Stimulated activated CD4-positive, alpha-beta T cell treated with anti-CD3 and anti-CD28 coated beads, Interleukin-2, amount 100 ng/mL, for 24 hours (primary cell): ENCODE measurements around the gene IVNS1ABP.
"Not testable (repeated sequence)": the region's sequence is repeated elsewhere in the genome, so short reads cannot be mapped to it uniquely, and the experiment has no call there.

Experiments used
- DNase-seq, 2 donors: peaks; one replicate each; pipeline ENCODE4 v3.0.0-alpha.2; 2020

IVNS1ABP gene

DNA sequence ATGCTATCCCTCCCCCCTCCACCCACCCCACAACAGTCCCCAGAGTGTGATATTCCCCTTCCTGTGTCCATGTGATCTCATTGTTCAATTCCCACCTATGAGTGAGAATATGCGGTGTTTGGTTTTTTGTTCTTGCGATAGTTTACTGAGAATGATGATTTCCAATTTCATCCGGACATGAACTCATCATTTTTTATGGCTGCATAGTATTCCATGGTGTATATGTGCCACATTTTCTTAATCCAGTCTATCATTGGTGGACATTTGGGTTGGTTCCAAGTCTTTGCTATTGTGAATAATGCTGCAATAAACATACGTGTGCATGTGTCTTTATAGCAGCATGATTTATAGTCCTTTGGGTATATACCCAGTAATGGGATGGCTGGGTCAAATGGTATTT lies 65.1 kb downstream of the IVNS1ABP start:
- not testable (repeated sequence) for DNase-seq

DNA sequence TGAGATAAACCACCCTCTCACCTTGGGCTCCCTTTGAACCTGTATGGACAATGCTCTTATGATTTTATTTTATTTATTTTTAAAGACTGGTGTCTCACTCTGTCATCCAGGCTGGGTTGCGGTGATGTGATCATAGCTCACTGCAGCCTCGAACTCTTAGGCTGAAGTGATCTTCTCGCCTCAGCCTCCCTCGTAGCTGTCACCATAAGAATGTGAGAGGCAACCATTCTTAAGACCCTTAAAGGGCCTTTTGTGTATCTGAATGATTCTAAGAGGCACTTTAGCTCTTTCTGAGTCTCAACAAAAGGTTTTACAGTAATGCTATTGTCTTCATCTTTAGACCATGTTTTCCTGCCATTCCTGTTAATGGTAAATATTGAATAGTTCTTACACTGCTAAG lies 67.0 kb downstream of the IVNS1ABP start:
- no peak for DNase-seq

DNA sequence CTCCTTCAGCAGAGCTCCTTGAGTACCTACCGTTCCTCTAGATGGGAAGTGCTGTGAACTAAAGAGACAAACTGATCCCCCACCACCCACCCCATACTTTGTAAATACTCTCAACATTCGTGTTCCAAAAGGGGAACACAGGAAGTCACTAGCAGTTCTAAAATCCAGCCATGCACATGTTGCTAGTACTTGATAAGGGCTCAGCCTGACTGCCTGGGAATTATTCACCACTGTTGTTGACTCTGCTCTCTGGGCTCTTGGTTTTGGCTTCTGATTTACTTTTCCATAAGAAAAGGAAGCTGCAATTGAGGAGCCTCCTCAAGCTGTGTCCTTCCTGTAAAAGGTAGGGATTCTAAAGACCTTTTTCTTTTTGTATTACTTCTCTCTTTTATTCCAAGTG lies 67.5 kb downstream of the IVNS1ABP start:
- DNase-seq: no peak
